HG03469 (cell line): ENCODE measurements around the gene EHMT1.

ENCODE experiments used
- ATAC-seq: cut with Tn5 transposase; IDR thresholded peaks from one replicate; pipeline ENCODE4 v1.9.1; 2021; ENCODE audit warnings: mild to moderate bottlenecking, moderate library complexity, moderate number of reproducible peaks; ENCODE audit not compliant: unreplicated experiment

EHMT1 gene

GRCh38 chr9:137734181-137734580 is 115.4 kb downstream of the EHMT1 start:
- no peak for ATAC-seq

GRCh38 chr9:137738182-137738696 is 119.4 kb downstream of the EHMT1 start:
- ATAC-seq, result peak; percentile 88

GRCh38 chr9:137738703-137739102 is 119.9 kb downstream of the EHMT1 start:
- no peak for ATAC-seq

GRCh38 chr9:137739371-137740309 is 120.8 kb downstream of the EHMT1 start:
- ATAC-seq, result no peak

GRCh38 chr9:137740312-137740711 is 121.5 kb downstream of the EHMT1 start:
- no peak for ATAC-seq

- ATAC-seq, result no peak
These were observed 122.5 kb downstream of the EHMT1 start for GRCh38 chr9:137741330-137741729.

GRCh38 chr9:137742698-137743097 is 123.9 kb downstream of the EHMT1 start:
- ATAC-seq, result no peak

GRCh38 chr9:137743695-137744094 is 124.9 kb downstream of the EHMT1 start:
- ATAC-seq, result no peak

GRCh38 chr9:137744632-137745183 is 125.9 kb downstream of the EHMT1 start:
- ATAC-seq, result no peak

GRCh38 chr9:137745541-137745991 is 126.8 kb downstream of the EHMT1 start:
- no peak for ATAC-seq

- ATAC-seq, result no peak
These were observed 129.5 kb downstream of the EHMT1 start for GRCh38 chr9:137748311-137748710.

- no peak for ATAC-seq
These were observed 129.9 kb downstream of the EHMT1 start for GRCh38 chr9:137748741-137749140.

GRCh38 chr9:137749511-137749910 is 130.7 kb downstream of the EHMT1 start:
- no peak for ATAC-seq

GRCh38 chr9:137750007-137750406 is 131.2 kb downstream of the EHMT1 start:
- no peak for ATAC-seq

GRCh38 chr9:137750566-137750965 is 131.8 kb downstream of the EHMT1 start:
- no peak for ATAC-seq

GRCh38 chr9:137751616-137752015 is 132.8 kb downstream of the EHMT1 start:
- no peak for ATAC-seq

GRCh38 chr9:137752426-137752825 is 133.6 kb downstream of the EHMT1 start:
- no peak for ATAC-seq

GRCh38 chr9:137753192-137753765 is 134.5 kb downstream of the EHMT1 start:
- ATAC-seq, result no peak

GRCh38 chr9:137755261-137755927 is 136.6 kb downstream of the EHMT1 start:
- no peak for ATAC-seq

GRCh38 chr9:137756045-137756744 is 137.4 kb downstream of the EHMT1 start:
- no peak for ATAC-seq
